Stimulated activated naive CD8-positive, alpha-beta T cell treated with anti-CD3 and anti-CD28 coated beads, Interleukin-15, Interleukin-2, amounts not matched to agents 100 ng/mL and 50 ng/mL, for 24 hours (primary cell): ENCODE results near the gene KRT14.
"Not testable (repeated sequence)": the region's sequence is repeated elsewhere in the genome, so short reads cannot be mapped to it uniquely, and the experiment has no call there.

Source experiments
- H3K27ac Mint-ChIP-seq: one replicate; pipeline ENCODE4 v1.8.0; 2021; ENCODE audit warnings: mild to moderate bottlenecking, mixed read lengths
- H3K27me3 Mint-ChIP-seq: one replicate; pipeline ENCODE4 v1.8.0; 2021; ENCODE audit warnings: mixed read lengths
- H3K36me3 Mint-ChIP-seq: one replicate; pipeline ENCODE4 v1.8.0; 2021; ENCODE audit warnings: low read depth, mixed read lengths
- H3K4me1 Mint-ChIP-seq: one replicate; pipeline ENCODE4 v1.8.0; 2021; ENCODE audit warnings: low read depth, mixed read lengths
- H3K4me3 Mint-ChIP-seq: one replicate; pipeline ENCODE4 v1.8.0; 2021; ENCODE audit warnings: mild to moderate bottlenecking, mixed read lengths
- H3K9me3 Mint-ChIP-seq: one replicate; pipeline ENCODE4 v1.8.0; 2021; ENCODE audit warnings: mixed read lengths

The KRT14 gene

GRCh38 chr17:41586863-41587495 is at the start of gene KRT14:
KRT14 (minus strand) TSS chr17:41586895; CDS start chr17:41586834, 61 bp downstream.
- no peak within 1 kb of the TSS for H3K27ac Mint-ChIP-seq
- no peaks in the 10 kb centered on the region for H3K4me1 Mint-ChIP-seq
- H3K9me3 Mint-ChIP-seq = no peaks in the 10 kb centered on the region
- peaks cover 15% of the 10 kb centered on the region for H3K27me3 Mint-ChIP-seq
- no peak within 1 kb of the TSS for H3K4me3 Mint-ChIP-seq
- H3K36me3 Mint-ChIP-seq = no peaks in the 10 kb centered on the region

- Mint-ChIP-seq H3K4me1 (no peaks in the 10 kb centered on the region), H3K36me3 (no peaks in the 10 kb centered on the region), H3K27me3 (no peaks in the 10 kb centered on the region)
These were observed 48.7 kb upstream of the KRT14 start for GRCh38 chr17:41635121-41636097.

GRCh38 chr17:41634639-41635038 is 47.9 kb upstream of the KRT14 start:
- Mint-ChIP-seq H3K36me3 (no peaks in the 10 kb centered on the region), H3K27me3 (no peaks in the 10 kb centered on the region), H3K9me3 (no peaks in the 10 kb centered on the region), H3K27ac (no peak overlapping the region), H3K4me1 (no peaks in the 10 kb centered on the region), H3K4me3 (no peak overlapping the region)

More at GRCh38 chr17:41635121-41636097, 48.7 kb upstream of the KRT14 start:
- no peaks in the 10 kb centered on the region for H3K9me3 Mint-ChIP-seq
- no peak overlapping the region for H3K4me3 Mint-ChIP-seq
- H3K27ac Mint-ChIP-seq = no peak overlapping the region

DNA sequence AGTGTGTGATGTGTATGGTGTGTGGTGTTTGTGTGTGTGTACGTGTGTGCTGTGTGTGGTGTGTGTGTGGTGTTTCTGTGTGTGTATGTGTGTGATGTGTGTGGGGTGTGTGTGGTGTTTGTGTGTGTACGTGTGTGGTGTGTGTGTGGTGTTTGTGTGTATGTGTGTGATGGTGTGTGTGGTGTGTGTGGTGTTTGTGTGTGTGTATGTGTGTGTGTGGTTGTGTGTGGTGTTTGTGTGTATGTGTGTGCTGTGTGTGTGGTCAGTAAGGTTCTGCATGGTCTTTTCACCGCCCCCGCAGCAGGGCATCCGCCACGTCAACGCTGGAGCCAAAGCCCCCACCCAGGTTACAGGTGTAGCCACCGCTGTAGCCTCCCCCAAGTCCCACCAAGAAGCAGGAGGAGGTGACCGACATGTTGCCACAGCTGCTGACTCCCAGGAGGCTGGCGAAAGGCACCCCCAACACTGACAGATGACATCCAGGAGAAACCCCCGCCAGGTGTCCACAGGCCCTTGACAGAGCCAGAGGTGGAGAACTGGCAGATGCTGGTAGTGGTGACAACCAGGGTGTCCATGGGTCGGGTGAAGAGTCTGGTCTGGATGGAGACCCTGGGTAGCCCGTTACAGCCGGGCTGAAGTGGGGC is 47.0 kb upstream of the KRT14 start:
- no peaks in the 10 kb centered on the region for H3K9me3 Mint-ChIP-seq
- no peak overlapping the region for H3K4me3 Mint-ChIP-seq
- no peaks in the 10 kb centered on the region for H3K4me1 Mint-ChIP-seq
- no peaks in the 10 kb centered on the region for H3K27me3 Mint-ChIP-seq
- H3K27ac Mint-ChIP-seq = no peak overlapping the region
- no peaks in the 10 kb centered on the region for H3K36me3 Mint-ChIP-seq

- H3K4me3 Mint-ChIP-seq = no peak overlapping the region
- no peaks in the 10 kb centered on the region for H3K4me1 Mint-ChIP-seq
- H3K9me3 Mint-ChIP-seq = no peaks in the 10 kb centered on the region
- H3K36me3 Mint-ChIP-seq = no peaks in the 10 kb centered on the region
- H3K27me3 Mint-ChIP-seq = no peaks in the 10 kb centered on the region
- H3K27ac Mint-ChIP-seq = no peak overlapping the region
These were observed 45.9 kb upstream of the KRT14 start for GRCh38 chr17:41632482-41633105.

DNA sequence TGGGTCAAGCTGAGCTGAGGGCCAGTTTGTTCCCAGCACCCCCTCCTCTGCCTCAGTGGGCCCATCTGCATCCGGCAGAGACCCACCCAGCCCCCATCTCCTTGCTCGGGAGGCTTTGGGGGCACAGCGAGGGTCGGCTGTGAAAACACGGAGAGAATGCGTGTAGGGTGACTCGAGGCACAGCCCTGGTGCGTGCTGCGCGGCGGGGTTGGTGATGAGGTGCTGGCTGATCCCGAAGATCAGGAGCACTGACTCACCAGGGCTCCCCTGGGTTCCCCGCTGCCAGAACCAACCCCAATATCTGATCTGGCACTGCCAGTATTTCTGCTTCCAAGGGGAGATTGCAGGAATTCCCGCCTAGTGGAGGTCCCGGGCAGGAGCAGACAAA is 45.2 kb upstream of the KRT14 start:
- Mint-ChIP-seq H3K27ac (no peak overlapping the region), H3K9me3 (no peaks in the 10 kb centered on the region), H3K4me3 (no peak overlapping the region), H3K4me1 (no peaks in the 10 kb centered on the region), H3K27me3 (no peaks in the 10 kb centered on the region), H3K36me3 (no peaks in the 10 kb centered on the region)

DNA sequence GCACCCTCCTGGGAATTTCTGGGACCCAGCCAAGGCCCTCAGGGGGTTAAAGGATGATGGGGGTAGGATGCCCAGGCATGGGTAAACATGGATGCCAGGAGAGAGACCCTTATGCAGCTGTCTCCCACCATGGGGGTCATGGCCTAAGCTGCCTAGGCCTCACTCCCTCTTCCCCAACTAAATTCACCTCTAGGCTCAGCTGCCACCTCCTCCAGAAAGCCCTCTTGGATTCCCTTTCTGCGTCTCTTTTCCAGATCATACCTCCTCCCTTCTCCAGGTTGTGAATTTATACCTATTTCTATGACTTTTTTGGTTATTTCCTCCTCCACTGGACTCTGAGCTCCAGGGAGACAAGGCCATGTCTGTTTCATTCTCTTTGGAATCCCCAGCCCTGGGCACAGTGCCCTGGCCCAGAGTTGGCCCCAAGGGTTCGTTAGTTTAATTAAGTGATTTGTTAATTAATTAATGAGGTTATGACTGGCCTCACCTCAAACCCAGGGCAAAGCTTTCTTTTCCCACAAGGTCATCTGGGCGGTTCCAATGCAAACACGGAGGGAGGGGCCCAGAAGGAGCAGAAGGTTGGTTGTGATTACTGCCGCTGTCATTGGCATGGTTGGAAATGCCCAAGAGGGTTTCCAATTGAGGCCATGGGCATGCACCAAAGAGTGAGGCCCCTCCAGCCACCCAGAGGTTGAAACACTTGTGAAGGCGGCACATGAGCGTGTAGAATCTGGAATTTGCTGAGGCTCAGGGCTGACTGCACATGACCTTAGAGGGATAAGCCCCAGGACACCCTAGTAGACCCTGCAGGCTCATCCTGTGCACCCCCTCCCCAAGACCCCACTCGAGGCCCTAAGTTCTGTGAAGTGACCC is 44.6 kb upstream of the KRT14 start:
- H3K4me1 Mint-ChIP-seq = no peaks in the 10 kb centered on the region
- H3K4me3 Mint-ChIP-seq = no peak overlapping the region
- no peaks in the 10 kb centered on the region for H3K27me3 Mint-ChIP-seq
- H3K27ac Mint-ChIP-seq = no peak overlapping the region
- H3K9me3 Mint-ChIP-seq = no peaks in the 10 kb centered on the region
- no peaks in the 10 kb centered on the region for H3K36me3 Mint-ChIP-seq

- no peak overlapping the region for H3K27ac Mint-ChIP-seq
- no peaks in the 10 kb centered on the region for H3K36me3 Mint-ChIP-seq
- H3K9me3 Mint-ChIP-seq = no peaks in the 10 kb centered on the region
- no peaks in the 10 kb centered on the region for H3K4me1 Mint-ChIP-seq
- no peak overlapping the region for H3K4me3 Mint-ChIP-seq
- H3K27me3 Mint-ChIP-seq = no peaks in the 10 kb centered on the region
These were observed 43.4 kb upstream of the KRT14 start for GRCh38 chr17:41629826-41630670.

DNA sequence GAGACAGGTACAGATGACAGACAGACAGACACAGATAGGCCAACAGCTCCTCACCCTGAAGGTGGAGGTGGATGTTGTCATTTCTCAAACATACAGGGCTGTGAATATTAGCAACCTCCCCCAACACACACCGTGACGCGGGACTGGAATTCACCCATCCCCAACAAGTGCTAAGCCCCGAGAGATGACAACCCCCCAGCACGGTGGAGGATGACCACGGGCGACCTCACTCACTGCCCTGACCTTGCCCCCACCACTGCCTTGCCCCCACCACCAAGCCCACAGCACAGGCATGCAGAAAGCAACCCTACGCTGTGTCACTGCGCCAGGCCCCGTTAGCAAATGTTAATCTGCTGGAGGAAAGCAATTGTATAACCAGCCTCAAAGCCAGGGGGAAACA is 42.6 kb upstream of the KRT14 start:
- H3K4me3 Mint-ChIP-seq = no peak overlapping the region
- H3K36me3 Mint-ChIP-seq = no peaks in the 10 kb centered on the region
- H3K9me3 Mint-ChIP-seq = no peaks in the 10 kb centered on the region
- H3K27me3 Mint-ChIP-seq = no peaks in the 10 kb centered on the region
- H3K4me1 Mint-ChIP-seq = no peaks in the 10 kb centered on the region
- no peak overlapping the region for H3K27ac Mint-ChIP-seq

GRCh38 chr17:41628621-41629255 is 42.0 kb upstream of the KRT14 start:
- H3K27ac Mint-ChIP-seq, H3K36me3 Mint-ChIP-seq, H3K4me3 Mint-ChIP-seq, H3K27me3 Mint-ChIP-seq, H3K9me3 Mint-ChIP-seq, H3K4me1 Mint-ChIP-seq: not testable (repeated sequence)

GRCh38 chr17:41628073-41628370 is 41.3 kb upstream of the KRT14 start:
- not testable (repeated sequence) for H3K9me3 Mint-ChIP-seq, H3K36me3 Mint-ChIP-seq, H3K4me3 Mint-ChIP-seq, H3K27ac Mint-ChIP-seq, H3K4me1 Mint-ChIP-seq, H3K27me3 Mint-ChIP-seq

DNA sequence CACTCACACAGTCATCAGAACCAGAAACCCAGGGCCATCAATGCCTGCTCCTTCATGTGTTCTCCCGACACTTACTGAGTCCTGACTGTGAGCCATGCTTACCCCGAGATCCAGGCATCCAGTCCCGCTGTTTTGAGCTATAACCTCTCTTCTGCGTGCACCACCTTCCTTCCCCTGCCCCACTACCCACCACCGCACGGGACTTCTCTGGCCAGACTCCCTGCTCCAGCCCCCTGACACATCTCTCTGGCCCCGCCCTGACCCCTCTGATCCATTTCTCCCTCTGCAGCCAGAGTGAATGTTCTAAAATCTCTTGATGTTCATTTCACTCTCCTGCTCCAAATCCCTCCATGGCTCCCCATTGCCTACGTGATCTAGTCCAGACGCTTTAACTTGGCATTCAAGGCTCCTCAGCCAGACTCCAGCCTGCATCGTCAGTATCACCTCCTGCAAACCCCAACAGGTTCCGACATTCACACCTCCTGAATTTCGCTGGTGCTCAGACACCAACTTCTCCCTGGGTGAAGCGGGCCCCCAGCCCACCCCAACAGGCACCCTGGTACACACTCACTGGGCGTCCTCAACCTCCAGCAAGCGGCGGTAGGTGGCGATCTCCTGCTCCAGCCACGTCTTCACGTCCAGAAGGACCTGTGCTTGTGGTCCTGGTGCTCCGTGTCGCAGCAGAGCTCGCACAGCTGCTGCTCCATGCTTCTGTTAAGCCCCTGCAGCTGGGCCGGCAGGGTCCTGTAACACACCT is 40.8 kb upstream of the KRT14 start:
- no peaks in the 10 kb centered on the region for H3K4me1 Mint-ChIP-seq
- H3K27ac Mint-ChIP-seq = no peak overlapping the region
- no peaks in the 10 kb centered on the region for H3K27me3 Mint-ChIP-seq
- H3K4me3 Mint-ChIP-seq = no peak overlapping the region
- H3K9me3 Mint-ChIP-seq = no peaks in the 10 kb centered on the region
- H3K36me3 Mint-ChIP-seq = no peaks in the 10 kb centered on the region

DNA sequence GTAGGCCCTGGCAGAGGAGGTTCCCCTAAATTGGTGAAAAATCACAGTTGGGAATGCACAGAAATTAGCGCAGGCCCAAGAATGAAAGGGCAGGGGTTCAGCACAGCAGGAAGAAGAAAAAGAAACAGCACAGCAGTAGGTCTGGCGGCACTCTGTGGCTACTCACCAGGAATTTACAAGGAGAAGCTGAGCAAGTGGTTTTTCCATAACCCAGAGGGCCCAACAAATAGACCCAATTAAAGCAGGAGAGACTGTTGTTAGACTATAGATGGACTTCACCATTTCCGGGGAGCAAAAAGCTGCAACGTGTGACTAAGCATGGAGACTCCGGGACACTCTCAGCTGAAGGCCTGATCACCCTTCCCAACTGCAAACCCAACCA is 40.2 kb upstream of the KRT14 start:
- H3K4me3 Mint-ChIP-seq, H3K4me1 Mint-ChIP-seq, H3K9me3 Mint-ChIP-seq, H3K27ac Mint-ChIP-seq, H3K36me3 Mint-ChIP-seq, H3K27me3 Mint-ChIP-seq: not testable (repeated sequence)
